Osteoblast (primary cell): ENCODE results near the gene RPS6KA2. TPM values are rescaled to one million over a fixed set of nuclear protein-coding genes. Genes with fewer than 3 reads are reported as not detected.
A peak's percentile ranks its signal among the peaks of the same experiment; 100 is the strongest.

Experiments
- DNase-seq: peaks from one replicate; pipeline ENCODE4 v3.0.0; 2011; ENCODE audit warnings: low spot score, mixed read lengths; ENCODE audit not compliant: insufficient read length; ENCODE audit errors: missing footprints
- H2AFZ ChIP-seq: 2 replicates; pipeline ENCODE4 v1.6.0; 2011; ENCODE audit warnings: mild to moderate bottlenecking, low read length
- H3K27ac ChIP-seq: 2 replicates; pipeline ENCODE4 v1.5.1; 2011; ENCODE audit warnings: mild to moderate bottlenecking, low read depth, low read length, moderate library complexity
- H3K27me3 ChIP-seq: 2 replicates; pipeline ENCODE4 v1.6.0; 2012; ENCODE audit warnings: mild to moderate bottlenecking, control low read depth, inconsistent platforms, low read length, moderate library complexity; ENCODE audit not compliant: insufficient read depth
- H3K36me3 ChIP-seq: 2 replicates; pipeline ENCODE4 v1.5.1; 2011; ENCODE audit warnings: mild to moderate bottlenecking, low read length, control low read depth, moderate library complexity; ENCODE audit not compliant: insufficient read depth
- H3K4me1 ChIP-seq: 2 replicates; pipeline ENCODE4 v1.5.1; 2011; ENCODE audit warnings: mild to moderate bottlenecking, low read length, control low read depth, moderate library complexity; ENCODE audit not compliant: insufficient read depth
- H3K4me2 ChIP-seq: 2 replicates; pipeline ENCODE4 v1.6.0; 2011; ENCODE audit warnings: mild to moderate bottlenecking, low read length; ENCODE audit not compliant: insufficient read depth
- H3K4me3 ChIP-seq: fragments of 200-600 bp; sonication (generic); 3 replicates; pipeline ENCODE4 v1.5.1; 2012; ENCODE audit warnings: mild to moderate bottlenecking, low read length, inconsistent platforms; ENCODE audit not compliant: insufficient read depth
- H3K79me2 ChIP-seq: 2 replicates; pipeline ENCODE4 v1.6.0; 2012; ENCODE audit warnings: mild to moderate bottlenecking, low read length, control low read depth, inconsistent platforms; ENCODE audit not compliant: insufficient read depth
- H3K9me3 ChIP-seq: 2 replicates; pipeline ENCODE4 v1.5.1; 2011; ENCODE audit warnings: low read depth, low read length, control low read depth
- H4K20me1 ChIP-seq: 2 replicates; pipeline ENCODE4 v1.6.0; 2012; ENCODE audit warnings: mild to moderate bottlenecking, low read length, control low read depth; ENCODE audit not compliant: insufficient read depth
- CTCF ChIP-seq: IDR thresholded peaks from 2 replicates; pipeline ENCODE4 v1.5.1; 2011; ENCODE audit warnings: mild to moderate bottlenecking, low read depth, low read length, moderate library complexity; ENCODE audit errors: extremely low read depth
- total RNA-seq: library from RNA; depleted of rRNA; stranded (reverse); fragments of >200 nt; gene quantifications from 2 replicates; pipeline ENCODE4 v1.2.3, GENCODE V29; 2012

RPS6KA2 gene
- total RNA-seq, 1 donor = 113 TPM

- H3K27ac ChIP-seq = no peak overlapping the region
- peaks cover 33% of the 10 kb centered on the region for H3K36me3 ChIP-seq
- H3K27me3 ChIP-seq = no peaks in the 10 kb centered on the region
- H3K9me3 ChIP-seq = no peaks in the 10 kb centered on the region
- no peaks in the 10 kb centered on the region for H3K79me2 ChIP-seq
- H3K4me1 ChIP-seq = no peaks in the 10 kb centered on the region
- H4K20me1 ChIP-seq = no peaks in the 10 kb centered on the region
- TF ChIP-seq CTCF = no peak
- H3K4me3 ChIP-seq = no peak overlapping the region
- no peak overlapping the region for H3K4me2 ChIP-seq
- peak; percentile 53 for DNase-seq
- H2AFZ ChIP-seq = no peak overlapping the region
These were observed 129.8 kb downstream of the RPS6KA2 start for GRCh38 chr6:166497087-166497899.

GRCh38 chr6:166496460-166496859 is 130.6 kb downstream of the RPS6KA2 start:
- H3K79me2 ChIP-seq = no peaks in the 10 kb centered on the region
- H3K4me2 ChIP-seq = no peak overlapping the region
- no peak for TF ChIP-seq CTCF
- H3K4me1 ChIP-seq = no peaks in the 10 kb centered on the region
- H3K36me3 ChIP-seq = peaks cover 30% of the 10 kb centered on the region
- H3K9me3 ChIP-seq = no peaks in the 10 kb centered on the region
- no peak overlapping the region for H3K27ac ChIP-seq
- H2AFZ ChIP-seq = no peak overlapping the region
- no peaks in the 10 kb centered on the region for H4K20me1 ChIP-seq
- H3K27me3 ChIP-seq = no peaks in the 10 kb centered on the region
- no peak overlapping the region for H3K4me3 ChIP-seq
- peak; percentile 23 for DNase-seq

GRCh38 chr6:166495487-166496314 is 131.3 kb downstream of the RPS6KA2 start:
- Histone ChIP-seq H3K4me1 (no peaks in the 10 kb centered on the region), H3K9me3 (no peaks in the 10 kb centered on the region), H4K20me1 (no peaks in the 10 kb centered on the region), H3K36me3 (peaks cover 30% of the 10 kb centered on the region), H3K27ac (no peak overlapping the region), H3K4me3 (no peak overlapping the region), H2AFZ (no peak overlapping the region), H3K27me3 (no peaks in the 10 kb centered on the region), H3K79me2 (no peaks in the 10 kb centered on the region), H3K4me2 (no peak overlapping the region)
- TF ChIP-seq CTCF = no peak
- peak; percentile 59 for DNase-seq
